Femur (tissue), 1 donor: ENCODE measurements around the gene KCNJ15.
"Not testable (repeated sequence)": the region's sequence is repeated elsewhere in the genome, so short reads cannot be mapped to it uniquely, and the experiment has no call there.

ENCODE experiments used
- DNase-seq: peaks from one replicate; pipeline ENCODE4 v3.0.0-alpha.2; 2017

Gene KCNJ15

DNA sequence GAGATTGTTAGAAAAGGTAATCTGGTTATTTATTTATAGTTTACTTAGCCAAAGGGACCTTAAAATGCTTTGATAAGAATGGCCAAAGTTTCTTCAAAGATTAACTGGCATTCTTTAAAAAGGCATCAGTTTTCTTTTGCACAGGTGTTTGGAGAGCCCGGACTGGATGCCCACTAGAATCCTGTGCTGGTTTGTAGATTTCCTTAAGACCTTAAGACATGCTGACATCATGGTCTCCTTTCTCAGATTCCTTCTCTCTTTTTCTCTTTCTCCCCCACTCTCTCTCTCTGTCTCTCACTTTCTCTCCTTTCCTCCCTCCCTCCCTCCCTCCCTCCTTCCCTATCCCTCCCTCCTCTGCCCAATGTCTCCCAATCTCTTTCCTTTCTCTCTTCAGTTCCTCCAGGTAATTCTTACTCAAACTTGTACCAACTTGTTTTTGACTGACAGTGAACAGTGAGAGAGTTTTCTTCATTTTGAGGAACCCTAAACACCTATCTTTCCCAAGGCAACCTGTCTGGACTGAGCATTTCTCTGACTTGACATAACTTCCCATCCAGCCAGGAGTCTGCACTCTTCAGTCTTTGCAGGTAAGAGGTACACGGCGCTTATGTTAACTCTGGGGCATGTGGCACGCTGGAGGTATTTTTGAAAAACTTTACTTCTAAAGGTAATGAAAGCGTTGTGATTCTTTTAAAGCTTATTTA lies at the start of gene KCNJ15:
TSS of gene KCNJ15 (plus strand) at position 393 of the 704 bp plus-strand sequence. CDS start 42,271 bp downstream, outside the sequence.
- no peak for DNase-seq

DNA sequence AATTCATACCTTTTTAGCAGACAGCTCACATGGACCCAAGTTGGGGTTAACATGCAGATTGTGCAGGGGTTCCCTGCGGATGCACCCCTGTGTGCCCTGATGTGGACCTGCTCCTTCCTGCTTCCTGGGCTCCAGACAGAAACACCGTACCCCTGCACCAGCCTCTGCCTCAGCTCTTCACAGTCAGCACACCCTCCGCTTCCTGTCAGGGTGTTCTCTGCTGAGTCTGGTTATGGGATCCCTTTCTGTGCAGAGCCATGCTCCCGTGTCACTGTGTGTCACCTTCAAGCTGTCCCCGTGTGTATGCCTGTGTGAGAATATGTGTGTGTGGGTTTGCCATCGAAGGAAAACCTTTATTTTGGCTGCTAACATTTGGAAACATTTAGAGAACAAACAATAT lies 48.7 kb upstream of the KCNJ15 start:
- no peak for DNase-seq

DNA sequence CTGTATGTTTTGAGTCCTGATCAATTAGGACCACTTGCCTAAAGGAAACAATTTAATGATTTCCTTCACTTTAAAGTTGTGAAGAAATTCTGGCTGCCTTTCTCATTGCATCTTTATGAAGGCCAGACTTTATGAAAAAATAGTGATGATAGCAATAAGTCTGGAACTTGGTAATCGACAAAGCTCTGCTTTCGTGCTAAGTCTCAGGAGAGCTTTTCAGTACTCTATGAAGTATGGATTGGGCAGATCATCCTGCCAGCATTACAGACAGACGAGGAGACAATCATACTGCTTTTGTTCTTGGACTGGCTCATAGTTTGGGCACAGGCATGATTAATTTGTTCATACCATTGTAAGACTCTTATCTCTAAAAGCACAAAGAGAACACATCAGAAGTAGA lies 45.5 kb upstream of the KCNJ15 start:
- no peak for DNase-seq

DNA sequence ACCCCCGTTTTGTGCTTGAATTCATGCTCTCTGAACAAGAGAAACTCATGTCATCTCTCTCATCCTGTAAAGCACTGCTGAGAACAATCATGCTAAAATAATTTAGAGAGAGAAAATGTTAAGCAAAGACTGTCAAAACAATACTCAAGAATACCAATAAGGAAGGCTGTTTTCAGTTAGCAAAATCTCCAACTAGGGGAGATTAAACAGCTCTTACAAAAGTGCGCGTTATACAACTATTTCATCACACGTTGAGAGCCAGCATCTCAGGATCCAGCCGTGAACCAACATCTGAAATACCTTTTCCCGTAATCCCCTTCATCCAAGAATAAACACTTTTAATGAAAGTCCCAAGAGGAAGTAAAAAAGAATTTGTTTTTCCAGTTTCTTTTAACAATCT lies 44.1 kb upstream of the KCNJ15 start:
- no peak for DNase-seq

DNA sequence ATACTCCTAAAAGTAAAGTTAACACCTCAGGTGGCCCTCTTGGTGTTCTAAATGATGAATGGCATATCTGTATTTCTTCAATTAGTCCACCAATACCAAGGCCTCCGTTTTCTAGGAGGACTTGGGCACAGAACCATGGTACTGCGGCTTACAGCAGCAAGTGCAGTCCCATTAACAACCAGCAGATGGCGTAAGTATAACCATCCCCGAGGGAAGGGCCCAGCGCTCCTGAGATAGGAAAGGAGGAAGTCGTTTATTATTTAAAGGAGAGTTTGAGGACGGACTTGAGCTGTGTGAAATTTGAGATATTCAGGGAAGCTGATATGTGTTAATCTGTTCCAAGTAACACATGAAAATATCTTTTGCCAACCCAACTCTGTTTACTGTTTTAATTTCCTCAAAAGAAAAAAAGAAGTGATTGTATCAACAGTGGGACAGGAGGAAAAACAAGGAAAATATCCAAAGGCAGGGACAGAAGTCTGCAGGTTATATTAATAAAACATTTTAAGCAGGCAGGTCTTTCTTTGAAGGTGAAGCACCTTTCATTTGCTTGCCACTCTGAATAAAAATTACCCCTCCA lies 37.7 kb upstream of the KCNJ15 start:
- peak; percentile 69 for DNase-seq

DNA sequence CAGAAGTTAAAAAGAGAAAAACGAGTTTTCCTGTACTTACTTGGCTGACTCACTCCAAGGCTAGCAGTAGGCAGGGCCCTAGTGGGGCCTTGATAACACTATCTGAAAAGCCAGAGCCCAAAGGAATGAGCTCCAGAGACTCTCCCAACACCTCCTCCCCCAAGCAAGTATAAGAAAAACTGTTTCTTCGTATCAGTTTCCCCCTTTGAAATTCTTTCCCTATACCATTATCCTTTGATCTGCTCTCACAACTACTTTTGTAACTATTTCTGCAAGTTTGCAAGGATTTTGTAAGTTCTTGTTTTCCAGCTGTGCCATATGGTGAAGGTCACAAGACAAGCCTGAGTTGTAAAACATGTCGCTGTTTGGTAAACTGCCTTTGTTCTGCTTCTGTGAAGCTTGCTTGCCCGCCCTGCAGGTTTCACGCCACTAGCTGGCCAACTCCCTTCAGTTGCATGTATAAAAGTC lies 36.5 kb upstream of the KCNJ15 start:
- no peak for DNase-seq

DNA sequence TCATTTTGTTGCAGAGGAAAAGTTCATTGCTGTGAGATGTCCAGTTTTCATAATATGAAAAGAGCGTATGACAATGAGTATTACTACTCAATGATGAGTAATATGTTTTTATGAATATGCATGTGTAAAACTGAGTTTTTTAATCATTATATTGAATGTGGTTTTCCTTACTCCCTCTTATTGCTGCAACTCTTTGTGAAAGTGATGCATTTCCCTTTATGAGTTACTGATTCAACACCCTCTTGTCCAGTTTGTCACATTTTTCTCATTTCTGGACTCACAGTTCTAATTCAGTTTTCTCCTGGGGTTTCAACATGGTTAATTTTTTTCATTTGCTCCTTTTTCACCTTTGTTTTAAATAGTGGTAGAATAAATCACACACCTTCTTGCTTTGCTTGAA lies 35.2 kb upstream of the KCNJ15 start:
- DNase-seq = no peak

DNA sequence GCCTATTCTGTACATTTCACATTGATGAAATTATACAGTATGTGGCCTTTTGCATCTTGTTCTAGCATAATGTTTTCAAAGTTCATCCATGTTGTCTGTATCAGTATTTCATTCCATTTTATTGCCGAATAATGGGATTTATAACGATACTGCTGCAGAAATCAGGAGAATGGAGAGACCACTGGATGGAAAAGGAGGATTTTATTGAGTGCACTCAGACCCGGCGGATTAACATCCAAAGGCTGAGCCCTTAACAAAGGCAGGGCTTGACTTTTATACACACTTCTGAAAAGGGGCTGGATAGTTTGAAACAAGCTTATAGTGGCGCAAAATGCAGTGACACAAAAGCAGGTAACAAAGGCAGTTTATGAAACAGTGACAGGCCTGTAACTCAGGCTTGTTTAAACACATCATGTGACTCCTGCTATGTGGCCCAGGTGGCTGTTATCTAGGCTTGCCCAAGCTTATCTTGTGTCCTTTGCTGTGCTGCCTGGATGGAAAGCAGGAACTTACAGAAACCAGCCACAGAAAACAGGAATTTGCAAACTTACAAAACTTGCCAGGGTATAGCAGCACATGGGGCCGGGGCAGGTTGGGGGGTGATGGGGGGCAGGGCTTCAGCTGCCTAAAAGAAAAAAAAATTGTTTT lies 32.8 kb upstream of the KCNJ15 start:
- DNase-seq = no peak

DNA sequence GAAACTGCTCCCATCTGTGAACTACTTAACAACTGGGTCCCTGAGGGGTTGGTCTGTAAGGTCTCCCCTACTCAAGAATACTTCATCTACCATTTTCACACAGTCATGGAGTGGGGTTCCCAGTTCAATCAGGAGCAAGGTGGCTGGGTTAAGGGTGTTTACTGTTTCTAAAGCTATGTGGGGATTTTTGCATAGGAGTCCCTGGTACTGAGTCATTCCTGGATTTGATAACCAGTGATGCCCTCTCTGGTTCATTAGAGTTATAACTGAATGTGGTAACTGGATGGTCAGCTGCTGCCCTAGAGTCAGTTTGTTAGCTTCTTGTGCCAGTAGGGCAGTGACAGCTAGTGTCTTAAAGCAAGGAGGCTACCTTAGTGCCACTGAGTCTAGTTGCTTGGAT lies 29.4 kb upstream of the KCNJ15 start:
- DNase-seq = no peak

DNA sequence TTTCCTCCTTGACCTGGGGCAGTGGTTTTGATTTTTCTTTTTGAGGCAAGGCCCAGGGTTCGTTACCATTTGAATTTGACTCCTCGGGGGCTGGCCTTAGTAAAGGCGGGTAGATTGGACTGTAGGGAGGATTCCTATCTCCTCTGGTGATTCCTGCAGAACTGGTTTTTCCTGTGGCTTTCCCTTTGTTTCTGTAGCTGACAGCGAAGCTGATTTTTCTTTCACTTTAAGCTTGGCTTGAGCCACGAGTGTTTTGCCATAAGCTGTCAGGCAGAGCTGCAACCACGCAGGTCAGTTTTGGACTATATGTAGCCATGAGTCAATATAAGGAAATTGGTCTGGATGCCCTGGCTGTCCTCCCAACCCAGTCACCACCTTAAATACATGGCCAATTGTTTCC lies 28.7 kb upstream of the KCNJ15 start:
- no peak for DNase-seq

DNA sequence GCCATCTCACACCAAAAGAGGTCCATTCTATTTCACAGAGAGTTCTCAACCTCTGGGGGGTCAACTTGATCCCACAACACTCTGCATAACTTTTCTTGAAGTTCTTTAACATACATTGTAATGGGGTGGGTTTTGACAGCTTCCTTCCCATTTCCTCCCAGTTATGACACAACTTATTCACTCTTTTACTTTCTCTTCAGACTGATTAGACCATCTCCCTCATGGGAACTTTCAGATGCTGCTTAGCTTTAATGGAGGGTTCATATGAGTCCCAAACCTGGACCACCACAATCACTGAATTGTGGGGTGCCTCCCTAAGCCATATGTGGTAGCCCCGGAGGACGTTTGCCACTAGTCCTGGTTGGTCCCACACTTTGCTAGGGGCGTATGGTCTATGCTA lies 28.3 kb upstream of the KCNJ15 start:
- DNase-seq = no peak

DNA sequence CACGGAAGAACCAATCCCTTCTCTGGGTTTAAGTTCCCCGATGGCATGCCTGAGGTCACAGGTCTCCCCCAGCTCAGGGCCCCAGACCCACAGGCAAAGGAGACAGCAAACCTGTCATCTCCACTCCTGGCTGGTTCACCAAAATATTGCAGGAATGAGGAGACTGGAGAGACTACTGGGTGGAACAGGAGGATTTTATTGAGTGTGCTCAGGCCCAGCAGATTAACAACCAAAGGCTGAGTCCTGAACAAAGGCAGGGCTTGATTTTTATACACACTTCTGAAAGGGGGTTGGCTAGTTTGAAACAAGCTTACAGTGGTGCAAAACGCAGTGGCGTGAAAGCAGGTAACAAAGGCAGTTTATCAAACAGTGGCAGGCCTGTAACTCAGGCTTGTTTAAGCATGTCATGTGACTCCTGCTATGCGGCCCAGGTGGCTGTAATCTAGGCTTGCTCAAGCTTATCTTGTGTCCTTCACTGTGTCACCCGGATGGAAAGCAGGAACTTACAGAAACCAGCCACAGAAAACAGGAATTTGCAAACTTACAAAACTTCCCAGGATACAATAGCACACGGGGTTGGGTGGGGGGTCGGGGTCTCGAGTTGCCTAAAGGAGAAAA lies 27.4 kb upstream of the KCNJ15 start:
- no peak for DNase-seq

DNA sequence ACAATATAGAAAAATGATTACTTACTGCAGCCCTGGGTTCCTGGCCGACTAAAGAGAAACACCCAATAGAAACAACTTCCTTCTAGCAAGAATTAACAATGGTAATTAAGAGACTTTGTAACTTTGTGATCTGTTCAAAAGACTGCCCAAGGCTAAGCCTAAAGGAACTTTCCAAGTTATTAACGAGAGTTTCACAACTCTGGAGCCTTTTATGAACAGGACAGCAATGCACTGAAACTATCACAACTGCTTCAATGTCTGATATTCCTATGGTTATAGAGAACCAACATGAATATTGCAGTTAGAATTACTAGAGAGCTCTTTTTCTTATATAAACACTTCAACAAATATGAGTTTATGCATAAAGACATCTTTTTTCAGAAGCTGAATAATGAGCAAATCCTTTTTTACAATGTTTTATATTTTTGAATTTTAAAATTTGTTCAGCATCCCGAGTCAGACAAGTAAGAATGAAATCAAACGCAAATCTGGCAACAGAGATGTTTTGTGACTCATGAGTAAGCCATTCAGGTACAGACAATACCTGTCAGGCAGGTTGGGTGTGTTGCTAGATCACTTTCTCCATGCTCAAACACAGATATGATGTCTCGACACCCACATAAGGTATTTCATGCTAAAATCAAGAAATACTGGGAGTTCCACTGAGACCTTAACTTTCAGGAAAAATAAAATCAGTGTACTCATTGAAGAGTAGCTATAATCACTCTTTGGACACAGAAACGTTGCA lies 22.2 kb upstream of the KCNJ15 start:
- no peak for DNase-seq

DNA sequence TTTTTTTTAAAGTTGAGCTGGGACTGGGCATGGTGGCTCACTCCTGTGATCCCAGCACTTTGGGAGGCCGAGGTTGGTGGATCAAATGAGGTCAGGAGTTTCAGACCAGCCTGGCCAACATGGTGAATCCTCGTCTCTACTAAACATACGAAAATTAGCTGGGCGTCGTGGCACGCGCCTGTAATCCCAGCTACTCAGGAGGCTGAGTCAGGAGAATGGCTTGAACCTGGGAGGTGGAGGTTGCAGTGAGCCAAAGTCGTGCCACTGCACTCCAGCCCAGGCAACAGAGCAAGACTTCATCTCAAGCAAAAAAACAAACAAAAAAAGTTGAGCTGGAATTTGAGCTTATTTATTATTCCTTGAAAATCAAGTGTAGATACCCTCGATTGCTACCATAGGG lies 21.5 kb upstream of the KCNJ15 start:
- not testable (repeated sequence) for DNase-seq

DNA sequence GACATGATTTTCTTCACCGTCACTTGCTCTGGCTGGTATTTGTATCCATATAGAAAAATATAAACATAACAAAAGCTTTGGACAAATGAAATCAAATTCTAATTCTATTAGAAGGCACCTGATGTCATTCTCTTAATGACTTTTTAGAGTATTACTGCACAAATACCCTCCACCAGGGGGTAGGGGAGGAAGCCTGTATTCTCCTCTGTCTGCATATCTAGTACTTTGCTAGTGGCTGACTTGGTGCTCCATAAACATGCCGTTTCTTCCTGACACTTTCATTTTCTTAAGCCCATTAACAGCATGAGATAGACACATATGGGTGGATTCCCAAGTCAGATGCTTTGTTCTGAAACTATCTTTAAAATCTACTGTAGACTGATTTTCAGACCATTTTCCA lies 20.6 kb upstream of the KCNJ15 start:
- no peak for DNase-seq

DNA sequence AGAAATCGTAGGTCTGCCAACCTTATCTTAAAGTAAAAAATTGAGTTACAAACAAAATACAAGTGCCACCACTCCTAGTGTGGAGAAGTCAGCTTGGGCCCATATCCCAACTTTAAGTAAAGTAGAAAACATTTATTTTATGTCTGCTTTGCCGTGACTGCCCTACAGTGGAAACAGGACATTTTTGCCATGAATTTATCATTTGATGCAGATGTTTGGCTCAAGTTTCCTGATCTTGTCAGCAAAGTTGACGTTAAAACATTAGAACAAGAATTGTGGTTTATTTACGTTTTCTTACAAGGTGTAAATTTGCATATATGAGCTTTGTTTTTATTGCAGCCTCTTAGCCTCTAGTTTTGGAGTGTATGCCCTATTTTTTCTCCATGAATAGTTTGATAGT lies 17.1 kb upstream of the KCNJ15 start:
- DNase-seq = no peak

DNA sequence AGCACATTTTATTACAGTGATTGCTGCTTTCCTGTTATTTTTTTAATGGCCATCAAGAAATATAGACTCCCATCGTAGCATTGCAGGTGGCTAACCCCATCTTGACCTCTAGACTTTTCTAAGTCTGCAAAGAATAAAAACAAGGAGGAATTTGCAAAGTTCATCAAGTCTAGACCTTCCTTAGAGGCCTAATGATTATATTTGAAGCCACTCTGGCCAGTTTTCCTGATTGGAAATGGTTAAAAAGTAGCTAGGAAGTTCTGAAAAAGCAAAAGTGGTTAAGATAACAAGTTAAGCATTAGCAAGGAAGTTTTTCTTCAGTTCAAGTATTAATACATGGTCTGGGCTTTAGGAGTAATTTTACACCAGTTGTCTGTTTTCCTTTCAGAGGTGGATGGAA lies 16.7 kb upstream of the KCNJ15 start:
- DNase-seq = no peak

DNA sequence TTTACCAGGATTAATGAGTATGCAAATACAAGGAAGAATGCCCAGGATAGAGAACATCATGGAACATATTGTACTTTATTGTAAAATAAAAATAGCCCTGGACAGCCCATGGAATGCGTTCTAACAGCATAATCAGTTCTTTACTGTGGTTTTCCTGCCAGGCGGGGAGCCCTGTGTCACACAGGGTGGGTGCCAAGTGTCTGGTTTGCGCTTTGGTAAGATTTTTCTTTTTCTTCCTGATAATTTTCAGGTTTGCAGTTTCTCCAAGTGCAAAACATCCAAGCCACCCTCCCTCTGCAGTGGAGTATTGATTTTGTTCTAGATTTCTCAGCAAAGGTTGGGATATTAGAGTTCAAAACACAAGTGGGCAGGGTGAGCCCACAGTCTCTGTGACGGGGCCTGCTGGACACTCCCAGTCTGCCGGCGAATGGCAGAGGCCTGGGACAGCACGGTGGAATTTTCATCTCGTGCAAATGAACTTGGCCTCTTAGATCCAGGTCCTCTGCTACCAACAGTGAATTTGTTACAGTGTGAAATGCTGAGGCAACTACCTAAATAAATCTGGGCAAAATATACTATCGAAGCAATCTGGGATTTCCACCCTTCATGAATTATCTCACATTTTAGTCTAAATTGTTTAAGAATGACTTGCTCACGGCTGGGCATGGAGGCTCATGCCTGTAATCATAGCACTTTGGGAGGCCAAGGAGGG lies 15.6 kb upstream of the KCNJ15 start:
- peak; percentile 55 for DNase-seq

DNA sequence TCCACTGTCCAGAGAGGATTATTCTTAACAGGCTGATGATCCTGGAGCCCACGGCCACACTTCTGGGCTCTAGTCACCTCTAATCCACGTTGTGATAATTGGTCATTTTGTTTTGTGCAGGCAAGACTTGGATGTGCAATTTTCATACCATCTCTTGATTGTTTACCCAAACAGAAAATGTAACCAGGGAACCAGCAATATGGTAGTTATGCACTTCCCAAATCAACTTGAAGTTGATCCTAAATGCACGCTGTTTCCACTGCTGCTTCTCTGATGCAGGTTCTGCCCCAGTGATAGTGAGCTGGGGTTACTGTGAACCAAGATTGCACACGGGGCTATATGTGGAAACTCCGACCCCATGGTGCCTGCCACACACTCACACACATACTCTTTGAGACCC lies 14.7 kb upstream of the KCNJ15 start:
- DNase-seq = no peak

DNA sequence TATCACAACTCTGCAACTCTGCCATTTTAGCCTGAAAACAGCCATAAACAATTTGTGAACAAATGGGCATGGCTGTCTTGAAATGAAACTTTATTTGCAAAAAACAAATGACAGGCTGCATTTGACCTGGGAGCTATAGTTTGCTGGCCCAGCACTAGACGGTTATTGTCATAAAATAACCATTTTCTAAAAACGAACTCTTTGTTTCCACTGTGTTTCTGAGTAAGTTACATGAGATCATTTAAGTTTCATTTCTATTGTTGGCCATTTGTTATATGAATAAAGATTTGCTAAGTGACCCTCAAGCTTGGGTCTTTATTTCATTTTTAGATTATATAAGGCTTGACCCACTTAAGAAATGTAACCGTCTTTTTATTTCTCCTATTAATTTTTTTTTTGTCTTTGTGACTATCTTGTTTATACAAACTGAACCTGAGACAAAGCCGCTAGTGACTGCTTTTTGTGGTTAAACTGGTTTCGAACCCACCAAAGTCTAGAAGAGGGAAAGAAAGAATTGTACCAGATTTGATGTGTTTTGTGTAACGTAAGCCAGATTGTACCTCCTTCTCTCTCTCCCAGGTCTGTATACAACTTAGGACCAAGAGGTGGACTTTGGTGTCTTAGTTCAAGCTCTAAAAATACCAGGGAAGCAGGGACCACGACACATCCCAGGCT lies 12.9 kb upstream of the KCNJ15 start:
- no peak for DNase-seq

DNA sequence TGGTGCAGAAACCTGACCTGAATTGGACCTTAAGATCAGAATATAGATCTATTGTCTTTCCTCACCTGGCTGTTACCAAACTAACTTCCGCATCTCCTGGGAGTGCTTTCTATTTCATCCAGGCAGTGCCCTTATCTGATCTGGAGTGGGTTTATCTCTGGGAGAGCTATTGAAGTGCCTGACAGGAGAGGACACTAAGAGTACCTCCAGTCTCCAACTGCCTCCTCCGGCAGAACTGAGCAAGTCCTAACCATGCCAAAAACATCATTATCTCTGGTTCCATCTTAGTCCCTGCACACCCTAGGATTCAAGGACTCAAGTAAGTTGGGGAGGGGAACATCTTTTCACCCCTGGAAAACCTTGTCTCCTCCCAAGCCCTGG lies 12.4 kb upstream of the KCNJ15 start:
- no peak for DNase-seq
